ENCODE measurements around the gene MSH3. TPM values are rescaled to one million over a fixed set of nuclear protein-coding genes. Genes with fewer than 3 reads are reported as not detected.
"Not testable (repeated sequence)": the region's sequence is repeated elsewhere in the genome, so short reads cannot be mapped to it uniquely, and the experiment has no call there.

The MSH3 gene
- total RNA-seq, 2 donors from 2014 or later: 9.2 to 10.9 TPM

DNA sequence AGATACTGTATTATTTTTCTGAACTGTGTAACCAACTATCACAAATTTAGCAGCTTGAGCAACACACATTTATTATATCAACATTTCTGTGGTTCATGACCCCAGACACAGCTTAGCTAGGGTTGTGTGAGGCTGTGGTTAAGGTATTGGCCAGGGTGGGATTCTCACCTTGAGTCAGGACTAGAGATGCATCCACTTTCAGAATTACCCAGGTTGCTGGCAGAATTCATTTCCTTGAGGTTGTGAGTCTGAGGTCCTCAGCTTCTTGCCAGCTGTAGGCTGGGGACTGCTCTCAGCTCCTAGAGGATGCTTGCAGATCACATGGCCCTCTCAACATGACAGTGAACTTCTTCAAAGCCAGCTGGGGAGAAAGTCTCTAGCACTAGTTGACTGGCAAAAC, 183.2 kb downstream of the MSH3 start:
- ATAC-seq: no peak
- no peak overlapping the region for H3K4me3 ChIP-seq
- no peak overlapping the region for H3K27ac ChIP-seq
- H3K27me3 ChIP-seq: no peaks in the 10 kb centered on the region
- no peak for TF ChIP-seq POLR2A (IDR thresholded peaks at IDR 0.05)
- TF ChIP-seq, protein P1, sequence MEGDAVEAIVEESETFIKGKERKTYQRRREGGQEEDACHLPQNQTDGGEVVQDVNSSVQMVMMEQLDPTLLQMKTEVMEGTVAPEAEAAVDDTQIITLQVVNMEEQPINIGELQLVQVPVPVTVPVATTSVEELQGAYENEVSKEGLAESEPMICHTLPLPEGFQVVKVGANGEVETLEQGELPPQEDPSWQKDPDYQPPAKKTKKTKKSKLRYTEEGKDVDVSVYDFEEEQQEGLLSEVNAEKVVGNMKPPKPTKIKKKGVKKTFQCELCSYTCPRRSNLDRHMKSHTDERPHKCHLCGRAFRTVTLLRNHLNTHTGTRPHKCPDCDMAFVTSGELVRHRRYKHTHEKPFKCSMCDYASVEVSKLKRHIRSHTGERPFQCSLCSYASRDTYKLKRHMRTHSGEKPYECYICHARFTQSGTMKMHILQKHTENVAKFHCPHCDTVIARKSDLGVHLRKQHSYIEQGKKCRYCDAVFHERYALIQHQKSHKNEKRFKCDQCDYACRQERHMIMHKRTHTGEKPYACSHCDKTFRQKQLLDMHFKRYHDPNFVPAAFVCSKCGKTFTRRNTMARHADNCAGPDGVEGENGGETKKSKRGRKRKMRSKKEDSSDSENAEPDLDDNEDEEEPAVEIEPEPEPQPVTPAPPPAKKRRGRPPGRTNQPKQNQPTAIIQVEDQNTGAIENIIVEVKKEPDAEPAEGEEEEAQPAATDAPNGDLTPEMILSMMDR (IDR thresholded peaks at IDR 0.05): no peak
- intact Hi-C loops (cut with DNase I): no loop called here
- H3K4me1 ChIP-seq: no peaks in the 10 kb centered on the region
- no peaks in the 10 kb centered on the region for H3K36me3 ChIP-seq (replicated peaks in 1 of 2; ENCODE audit: insufficient read depth in 1 of 2, low read depth in 2 of 2)
- no peak for DNase-seq
- no peaks in the 10 kb centered on the region for H3K9me3 ChIP-seq

DNA sequence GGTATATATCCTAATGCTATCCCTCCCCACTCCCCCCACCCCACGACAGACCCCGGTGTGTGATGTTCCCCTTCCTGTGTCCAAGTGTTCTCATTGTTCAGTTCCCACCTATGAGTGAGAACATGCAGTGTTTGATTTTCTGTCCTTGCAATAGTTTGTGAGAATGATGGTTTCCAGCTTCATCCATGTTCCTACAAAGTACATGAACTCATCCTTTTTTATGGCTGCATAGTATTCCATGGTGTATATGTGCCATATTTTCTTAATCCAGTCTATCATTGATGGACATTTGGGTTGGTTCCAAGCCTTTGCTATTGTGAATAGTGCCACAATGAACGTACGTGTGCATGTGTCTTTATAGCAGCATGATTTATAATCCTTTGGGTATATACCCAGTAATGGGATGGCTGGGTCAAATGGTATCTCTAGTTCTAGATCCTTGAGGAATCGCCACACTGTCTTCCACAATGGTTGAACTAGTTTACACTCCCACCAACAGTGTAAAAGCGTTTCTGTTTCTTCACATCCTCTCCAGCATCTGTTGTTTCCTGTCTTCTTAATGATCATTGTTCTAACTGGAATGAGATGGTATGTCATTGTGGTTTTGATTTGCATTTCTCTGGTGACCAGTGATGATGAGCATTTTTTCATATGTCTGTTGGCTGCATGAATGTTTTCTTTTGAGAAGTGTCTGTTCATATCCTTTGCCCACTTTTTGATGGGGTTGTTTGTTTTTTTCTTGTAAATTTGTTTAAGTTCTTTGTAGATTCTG, 186.8 kb downstream of the MSH3 start:
- ATAC-seq; H3K9me3 ChIP-seq; H3K36me3 ChIP-seq (replicated peaks in 1 of 2; ENCODE audit: insufficient read depth in 1 of 2, low read depth in 2 of 2); H3K27me3 ChIP-seq; H3K27ac ChIP-seq; DNase-seq; H3K4me3 ChIP-seq; H3K4me1 ChIP-seq; intact Hi-C loops (cut with DNase I): not testable (repeated sequence)
- 89 to 96% methylated on average over 6 of the region's 6 CpGs for WGBS, 2 donors

DNA sequence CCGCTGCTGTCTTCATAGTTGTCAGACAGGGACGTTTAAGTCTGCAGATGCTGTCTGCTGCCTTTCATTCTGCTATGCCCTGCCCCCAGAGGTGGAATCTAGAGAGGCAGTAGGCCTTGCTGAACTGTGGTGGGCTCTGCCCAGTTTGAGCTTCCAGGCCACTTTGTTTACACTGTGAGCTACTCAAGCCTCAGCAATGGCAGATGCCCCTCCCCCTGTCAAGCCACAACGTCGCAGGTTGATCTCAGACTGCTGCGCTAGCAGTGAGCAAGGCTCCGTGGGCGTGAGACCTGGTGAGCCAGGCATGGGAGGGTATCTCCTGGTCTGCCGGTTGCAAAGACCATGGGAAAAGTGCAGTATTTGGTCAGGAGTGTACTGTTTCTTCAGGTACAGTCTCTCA, 192.0 kb downstream of the MSH3 start:
- H3K4me3 ChIP-seq; intact Hi-C loops (cut with DNase I); H3K36me3 ChIP-seq (replicated peaks in 1 of 2; ENCODE audit: insufficient read depth in 1 of 2, low read depth in 2 of 2); DNase-seq; ATAC-seq; H3K27ac ChIP-seq; H3K27me3 ChIP-seq; H3K4me1 ChIP-seq: not testable (repeated sequence)
- H3K9me3 ChIP-seq: peaks cover 0 to 15% (median 0%) of the 10 kb centered on the region in 3 donors
- WGBS, 2 donors: 92 to 100% methylated on average over 1 to 8 of the region's 8 CpGs

DNA sequence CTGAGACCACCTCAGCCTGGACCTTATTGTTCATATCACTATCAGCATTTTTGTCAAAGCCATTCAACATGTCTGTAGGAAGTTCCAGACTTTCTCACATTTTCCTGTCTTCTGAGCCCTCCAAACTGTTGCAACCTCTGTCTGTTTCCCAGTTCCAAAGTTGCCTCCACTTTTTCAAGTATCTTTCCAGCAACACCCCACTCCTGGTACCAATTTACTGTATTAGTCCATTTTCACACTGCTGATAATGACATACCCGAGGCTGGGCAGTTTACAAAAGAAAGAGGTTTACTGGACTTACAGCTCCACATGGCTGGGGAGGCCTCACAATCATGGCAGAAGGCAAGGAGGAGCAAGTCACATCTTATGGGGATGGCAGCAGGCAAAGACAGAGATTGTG, 195.7 kb downstream of the MSH3 start:
- WGBS, 2 donors: 88 to 92% methylated on average over 1 of the region's 1 CpG
- H3K4me3 ChIP-seq; H3K27me3 ChIP-seq; DNase-seq; ATAC-seq; intact Hi-C loops (cut with DNase I); H3K4me1 ChIP-seq; H3K27ac ChIP-seq; H3K36me3 ChIP-seq (replicated peaks in 1 of 2; ENCODE audit: insufficient read depth in 1 of 2, low read depth in 2 of 2): not testable (repeated sequence)
- H3K9me3 ChIP-seq: peaks cover 0 to 15% (median 0%) of the 10 kb centered on the region in 3 donors

DNA sequence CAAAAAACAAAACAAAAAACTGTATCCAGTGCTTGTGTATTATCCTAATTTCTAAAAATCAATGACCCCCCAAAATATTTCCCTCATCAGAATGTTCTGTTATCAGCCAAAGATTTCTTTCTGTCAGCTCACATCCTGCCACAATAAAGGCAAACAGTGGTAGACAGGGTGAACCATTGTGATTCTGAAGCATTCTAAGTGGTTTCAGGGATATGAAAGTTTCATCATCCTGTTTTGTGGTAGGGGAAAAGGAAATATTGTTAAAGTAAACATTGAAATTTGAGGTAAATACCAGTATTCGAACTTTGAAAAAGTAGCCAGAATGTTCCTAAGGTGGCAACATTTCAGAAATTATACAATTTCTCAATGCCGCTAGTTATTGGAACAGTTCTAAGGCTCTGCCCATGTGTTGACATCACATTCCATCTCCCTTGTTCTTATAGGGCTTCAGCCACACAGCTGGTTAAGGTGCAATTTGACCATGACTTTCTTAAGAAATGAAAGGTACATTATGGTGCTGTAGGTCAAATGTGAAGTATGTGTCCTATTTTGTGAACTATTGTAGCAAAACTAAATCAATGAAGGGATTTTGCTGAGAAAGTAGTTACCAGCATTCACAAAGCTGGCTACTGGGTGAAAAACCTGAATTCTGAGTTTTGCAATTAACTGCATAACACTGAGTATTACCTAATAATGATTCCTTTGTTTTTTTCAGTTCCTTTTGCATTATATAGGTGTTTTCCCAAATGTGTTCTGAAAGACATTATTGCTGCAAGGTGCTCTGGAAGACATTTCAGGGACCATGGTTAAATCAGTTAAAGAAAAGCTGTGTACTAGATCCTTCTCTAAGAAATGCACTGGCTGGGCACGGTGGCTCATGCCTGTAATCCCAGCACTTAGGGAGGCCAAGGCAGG, 198.1 kb downstream of the MSH3 start:
- no peak for ATAC-seq
- H3K9me3 ChIP-seq: peaks cover 0 to 15% (median 0%) of the 10 kb centered on the region in 3 donors
- H3K4me1 ChIP-seq: no peaks in the 10 kb centered on the region
- 82 to 83% methylated on average over 3 of the region's 3 CpGs for WGBS, 2 donors
- H3K4me3 ChIP-seq: no peak overlapping the region
- TF ChIP-seq POLR2A (IDR thresholded peaks at IDR 0.05): no peak
- TF ChIP-seq, protein P1 (IDR thresholded peaks at IDR 0.05): no peak
- H3K27ac ChIP-seq: no peak overlapping the region
- no peak for DNase-seq
- no peaks in the 10 kb centered on the region for H3K27me3 ChIP-seq
- intact Hi-C loops (cut with DNase I): no loop called here
- H3K36me3 ChIP-seq (replicated peaks in 1 of 2; ENCODE audit: insufficient read depth in 1 of 2, low read depth in 2 of 2): peaks cover 0 to 5% of the 10 kb centered on the region in 2 donors

DNA sequence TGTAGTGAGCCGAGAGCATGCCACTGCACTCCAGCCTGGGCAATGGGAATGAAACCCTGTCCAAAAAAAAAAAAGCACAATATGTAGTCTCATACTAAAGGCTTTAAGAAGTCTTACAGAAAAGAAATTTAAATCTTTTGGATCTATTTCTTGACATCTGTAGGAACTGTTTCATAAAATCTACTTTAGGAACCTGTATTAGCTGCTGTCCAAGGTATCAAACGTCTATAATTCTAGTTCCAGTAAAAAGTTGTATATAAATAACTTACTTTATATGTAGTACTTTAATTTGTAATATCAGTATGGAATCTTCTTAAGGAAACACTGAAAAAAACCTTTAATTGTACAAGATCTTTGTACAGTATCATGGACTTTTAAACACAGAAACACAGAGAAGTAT, 199.0 kb downstream of the MSH3 start:
- intact Hi-C loops (cut with DNase I): no loop called here
- WGBS, 2 donors: 80 to 84% methylated on average over 2 of the region's 2 CpGs
- no peak overlapping the region for H3K4me3 ChIP-seq
- peaks cover 0 to 15% (median 0%) of the 10 kb centered on the region in 3 donors for H3K9me3 ChIP-seq
- DNase-seq (no peak), ATAC-seq (no peak)
- no peak overlapping the region for H3K27ac ChIP-seq
- TF ChIP-seq POLR2A (IDR thresholded peaks at IDR 0.05): no peak
- TF ChIP-seq, protein P1 (IDR thresholded peaks at IDR 0.05): no peak
- peaks cover 0 to 5% of the 10 kb centered on the region in 2 donors for H3K36me3 ChIP-seq (replicated peaks in 1 of 2; ENCODE audit: insufficient read depth in 1 of 2, low read depth in 2 of 2)
- no peaks in the 10 kb centered on the region for H3K4me1 ChIP-seq
- no peaks in the 10 kb centered on the region for H3K27me3 ChIP-seq

Data from body of pancreas (tissue), 4 donors.